SK-N-SH (cell line): Measurements from ENCODE around the gene SIL1. TPM values are rescaled to one million over a fixed set of nuclear protein-coding genes. Genes with fewer than 3 reads are reported as not detected.

Experiments used
- CTCF ChIA-PET: fragments of 300-600, 350-600 bp; formaldehyde crosslinking; extraction: SDS; loops from one replicate; lab custom pipeline; 2021; lab: Yijun Ruan, JAX
- POLR2A ChIA-PET: fragments of 350-600 bp; sonication (Branson Sonifier 250); formaldehyde crosslinking; extraction: SDS; loops from one replicate; lab custom pipeline; 2020; ENCODE audit warnings: antibody characterized with exemption, inconsistent platforms; lab: Yijun Ruan, JAX
- DNase-seq: peaks from one replicate; pipeline ENCODE4 v3.0.0; 2012
- H2AFZ ChIP-seq: fragments of 200-600 bp; sonication (generic); 2 replicates; pipeline ENCODE4 v1.8.1; 2016; ENCODE audit warnings: antibody characterized with exemption, mild to moderate bottlenecking, low read depth
- H3F3A ChIP-seq: fragments of 200-600 bp; sonication (generic); replicated peaks from 2 replicates; pipeline ENCODE3; 2016; ENCODE audit warnings: antibody characterized with exemption, mild to moderate bottlenecking; ENCODE audit not compliant: insufficient read depth
- H3K27ac ChIP-seq, 2 experiments: fragments of 200-500 bp in 1 of 2; fragments of 200-600 bp in 1 of 2; sonication (Bioruptor generic) in 1 of 2; sonication (generic), shearing (Covaris generic) in 1 of 2; 2 replicates each; pipeline versions ENCODE4 v1.5.1 to v1.6.1; 2014 to 2016; ENCODE audit warnings: low read depth in 2 of 2, inconsistent platforms in 1 of 2, low read length in 1 of 2, mild to moderate bottlenecking in 1 of 2, mixed read lengths in 1 of 2
- H3K27me3 ChIP-seq: fragments of 200-600 bp; sonication (generic), shearing (Covaris generic); 2 replicates; pipeline ENCODE4 v1.6.1; 2016; ENCODE audit warnings: mixed run types; ENCODE audit not compliant: insufficient read depth
- H3K36me3 ChIP-seq, 2 experiments: fragments of 200-500 bp in 1 of 2; fragments of 200-600 bp in 1 of 2; sonication (Bioruptor generic) in 1 of 2; sonication (generic) in 1 of 2; replicated peaks in 1 of 2; 2 replicates each; pipeline versions ENCODE3 to v1.5.1; 2014 to 2016; ENCODE audit warnings: low read length in 1 of 2, mild to moderate bottlenecking in 1 of 2; ENCODE audit not compliant: insufficient read depth in 2 of 2, control insufficient read depth in 1 of 2
- H3K4me1 ChIP-seq, 2 experiments: fragments of 200-500 bp in 1 of 2; fragments of 200-600 bp in 1 of 2; sonication (Bioruptor generic) in 1 of 2; sonication (generic), shearing (Covaris generic) in 1 of 2; 2 replicates each; pipeline versions ENCODE4 v1.5.1 to v1.6.1; 2014 to 2016; ENCODE audit warnings: low read depth in 1 of 2, low read length in 1 of 2, mixed run types in 1 of 2; ENCODE audit not compliant: insufficient read depth in 2 of 2, control insufficient read depth in 1 of 2
- H3K4me2 ChIP-seq: fragments of 200-600 bp; sonication (generic), shearing (Covaris generic); 2 replicates; pipeline ENCODE4 v1.6.1; 2017; ENCODE audit warnings: mixed run types
- H3K4me3 ChIP-seq, 2 experiments: fragments of 200-500 bp in 1 of 2; fragments of 200-600 bp in 1 of 2; sonication (Bioruptor generic) in 1 of 2; sonication (generic), shearing (Covaris generic) in 1 of 2; 2 replicates each; pipeline versions ENCODE4 v1.5.1 to v1.8.1; 2014 to 2016; ENCODE audit warnings: low read depth in 2 of 2, inconsistent platforms in 1 of 2, low read length in 1 of 2, mild to moderate bottlenecking in 1 of 2, mixed read lengths in 1 of 2, moderate library complexity in 1 of 2
- H3K79me2 ChIP-seq: fragments of 200-600 bp; sonication (generic); 2 replicates; pipeline ENCODE4 v1.8.1; 2017; ENCODE audit warnings: mild to moderate bottlenecking; ENCODE audit not compliant: insufficient read depth
- H3K9ac ChIP-seq: fragments of 200-600 bp; sonication (generic); 2 replicates; pipeline ENCODE4 v1.6.1; 2017; ENCODE audit warnings: mixed run types
- H3K9me2 ChIP-seq: fragments of 200-600 bp; sonication (generic); 2 replicates; pipeline ENCODE4 v1.6.1; 2017; ENCODE audit warnings: mixed run types
- H3K9me3 ChIP-seq: fragments of 200-600 bp; sonication (generic); 2 replicates; pipeline ENCODE4 v1.6.1; 2017; ENCODE audit warnings: mixed run types, mild to moderate bottlenecking, moderate library complexity
- H4K20me1 ChIP-seq: fragments of 200-600 bp; sonication (generic); 2 replicates; pipeline ENCODE4 v1.6.1; 2017; ENCODE audit warnings: mild to moderate bottlenecking, mixed run types; ENCODE audit not compliant: insufficient read depth
- FOXJ3 ChIP-seq: sonication (generic); formaldehyde crosslinking; IDR thresholded peaks from 2 replicates; pipeline ENCODE4 v1.5.1; 2020; ENCODE audit warnings: mild to moderate bottlenecking, missing genetic modification reagents
- MXI1 ChIP-seq: IDR thresholded peaks from 2 replicates; pipeline ENCODE4 v1.6.1; 2012; ENCODE audit warnings: mild to moderate bottlenecking, low read depth, low read length, improper control_type of control experiment
- RCOR1 ChIP-seq: fragments of 150-350 bp; IDR thresholded peaks from 2 replicates; pipeline ENCODE4 v1.6.1; 2017; ENCODE audit warnings: antibody characterized with exemption, low read length
- SIN3A ChIP-seq: IDR thresholded peaks from 2 replicates; pipeline ENCODE4 v1.6.1; 2012; ENCODE audit warnings: low read depth, mild to moderate bottlenecking, low read length, moderate library complexity, borderline replicate concordance
- TEAD4 ChIP-seq: IDR thresholded peaks from 2 replicates; pipeline ENCODE4 v1.4.0; 2012; ENCODE audit warnings: mild to moderate bottlenecking, borderline replicate concordance; ENCODE audit not compliant: insufficient read depth
- YY1 ChIP-seq: IDR thresholded peaks from 2 replicates; pipeline ENCODE4 v1.4.0; 2012; ENCODE audit warnings: low read depth, mild to moderate bottlenecking
- WGBS: methylation state at CpG from one replicate; pipeline ENCODE4 v1.1.6; 2017; ENCODE audit warnings: low lambda C conversion rate; 5-methylcytosine and 5-hydroxymethylcytosine counted together
- polyA plus RNA-seq, 3 experiments: library from polyadenylated mRNA; depleted of rRNA; stranded (reverse); fragments of >200 nt; gene quantifications; 2 replicates each; pipeline ENCODE4 v1.2.3, GENCODE V29; 2012
- TF ChIP-seq, protein P1 (sequence below): IDR thresholded peaks from 2 replicates; pipeline ENCODE4 v1.6.1; 2012; ENCODE audit warnings: mild to moderate bottlenecking, low read depth, low read length, moderate library complexity

Gene SIL1
- polyA plus RNA-seq, 1 of the 3 experiments (the other 2 are of a cell fraction), result 25.9 TPM

- Histone ChIP-seq H4K20me1 (no peaks in the 10 kb centered on the region), H3K36me3 (peaks cover 0 to 19% of the 10 kb centered on the region in 2 experiments), H3K4me2 (no peak overlapping the region), H3K4me1 (peaks cover 0 to 2% of the 10 kb centered on the region in 2 experiments; a peak in 1 of 4 replicates), H3K9ac (no peak overlapping the region), H3K79me2 (no peaks in the 10 kb centered on the region), H3F3A (no peaks in the 10 kb centered on the region), H3K27me3 (no peaks in the 10 kb centered on the region), H2AFZ (no peak overlapping the region), H3K9me3 (no peaks in the 10 kb centered on the region), H3K9me2 (no peaks in the 10 kb centered on the region), H3K4me3 (no peak overlapping the region), H3K27ac (no peak overlapping the region)
- POLR2A ChIA-PET, result no interaction called here
- TF ChIP-seq SIN3A, result no peak
- no peak for TF ChIP-seq MXI1
- TF ChIP-seq, protein P1, sequence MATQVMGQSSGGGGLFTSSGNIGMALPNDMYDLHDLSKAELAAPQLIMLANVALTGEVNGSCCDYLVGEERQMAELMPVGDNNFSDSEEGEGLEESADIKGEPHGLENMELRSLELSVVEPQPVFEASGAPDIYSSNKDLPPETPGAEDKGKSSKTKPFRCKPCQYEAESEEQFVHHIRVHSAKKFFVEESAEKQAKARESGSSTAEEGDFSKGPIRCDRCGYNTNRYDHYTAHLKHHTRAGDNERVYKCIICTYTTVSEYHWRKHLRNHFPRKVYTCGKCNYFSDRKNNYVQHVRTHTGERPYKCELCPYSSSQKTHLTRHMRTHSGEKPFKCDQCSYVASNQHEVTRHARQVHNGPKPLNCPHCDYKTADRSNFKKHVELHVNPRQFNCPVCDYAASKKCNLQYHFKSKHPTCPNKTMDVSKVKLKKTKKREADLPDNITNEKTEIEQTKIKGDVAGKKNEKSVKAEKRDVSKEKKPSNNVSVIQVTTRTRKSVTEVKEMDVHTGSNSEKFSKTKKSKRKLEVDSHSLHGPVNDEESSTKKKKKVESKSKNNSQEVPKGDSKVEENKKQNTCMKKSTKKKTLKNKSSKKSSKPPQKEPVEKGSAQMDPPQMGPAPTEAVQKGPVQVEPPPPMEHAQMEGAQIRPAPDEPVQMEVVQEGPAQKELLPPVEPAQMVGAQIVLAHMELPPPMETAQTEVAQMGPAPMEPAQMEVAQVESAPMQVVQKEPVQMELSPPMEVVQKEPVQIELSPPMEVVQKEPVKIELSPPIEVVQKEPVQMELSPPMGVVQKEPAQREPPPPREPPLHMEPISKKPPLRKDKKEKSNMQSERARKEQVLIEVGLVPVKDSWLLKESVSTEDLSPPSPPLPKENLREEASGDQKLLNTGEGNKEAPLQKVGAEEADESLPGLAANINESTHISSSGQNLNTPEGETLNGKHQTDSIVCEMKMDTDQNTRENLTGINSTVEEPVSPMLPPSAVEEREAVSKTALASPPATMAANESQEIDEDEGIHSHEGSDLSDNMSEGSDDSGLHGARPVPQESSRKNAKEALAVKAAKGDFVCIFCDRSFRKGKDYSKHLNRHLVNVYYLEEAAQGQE, result no peak
- no peak for TF ChIP-seq YY1
- DNase-seq, result no peak
- CTCF ChIA-PET, result interaction anchor here (1.3 kb wide), 1 partner anchor 177 kb away, joined by 3 read pairs; no protein-coding TSS in a partner anchor
- 83% methylated on average over 8 of the region's 8 CpGs for WGBS
These were observed 73.2 kb downstream of the SIL1 start for GRCh38 chr5:139124774-139125520.

GRCh38 chr5:139121120-139121519, 77.0 kb downstream of the SIL1 start:
- ChIA-PET CTCF (no interaction called here), POLR2A (no interaction called here)
- WGBS, result 73% methylated on average over 5 of the region's 5 CpGs
- Histone ChIP-seq H4K20me1 (no peaks in the 10 kb centered on the region), H3K36me3 (peaks cover 0 to 44% of the 10 kb centered on the region in 2 experiments), H3K79me2 (no peaks in the 10 kb centered on the region), H3K4me3 (no peak overlapping the region), H3K27me3 (no peaks in the 10 kb centered on the region), H2AFZ (no peak overlapping the region), H3K27ac (no peak overlapping the region), H3K9ac (no peak overlapping the region), H3K9me3 (no peaks in the 10 kb centered on the region), H3K9me2 (no peaks in the 10 kb centered on the region), H3F3A (no peaks in the 10 kb centered on the region), H3K4me1 (peaks cover 0 to 5% of the 10 kb centered on the region in 2 experiments; a peak in 1 of 4 replicates), H3K4me2 (no peak overlapping the region)
- no peak for TF ChIP-seq TEAD4
- TF ChIP-seq FOXJ3 (CRISPR knock-in tag), result no peak
- no peak for TF ChIP-seq RCOR1
- DNase-seq, result no peak
